NCI-H510A (cell line): ENCODE measurements around the gene SRGAP2C.
"Not testable (repeated sequence)": the region's sequence is repeated elsewhere in the genome, so short reads cannot be mapped to it uniquely, and the experiment has no call there.

Source experiments
- DNase-seq: peaks from one replicate; lab custom pipeline; 2025; lab: John Stamatoyannopoulos, UW

Gene SRGAP2C

GRCh38 chr1:121339611-121340010 lies 154.8 kb downstream of the SRGAP2C start:
- DNase-seq: not testable (repeated sequence)

GRCh38 chr1:121343311-121343906 lies 158.6 kb downstream of the SRGAP2C start:
- DNase-seq: not testable (repeated sequence)

- not testable (repeated sequence) for DNase-seq
Observed at GRCh38 chr1:121344355-121344754, 159.6 kb downstream of the SRGAP2C start.

GRCh38 chr1:121346654-121347053 lies 161.9 kb downstream of the SRGAP2C start:
- not testable (repeated sequence) for DNase-seq

GRCh38 chr1:121347476-121347875 lies 162.7 kb downstream of the SRGAP2C start:
- not testable (repeated sequence) for DNase-seq

- DNase-seq: not testable (repeated sequence)
Observed at GRCh38 chr1:121348115-121348514, 163.3 kb downstream of the SRGAP2C start.

GRCh38 chr1:121349332-121349967 lies 164.7 kb downstream of the SRGAP2C start:
- DNase-seq: not testable (repeated sequence)

- not testable (repeated sequence) for DNase-seq
Observed at GRCh38 chr1:121355711-121356420, 171.1 kb downstream of the SRGAP2C start.

GRCh38 chr1:121356819-121357218 lies 172.0 kb downstream of the SRGAP2C start:
- DNase-seq: not testable (repeated sequence)

- not testable (repeated sequence) for DNase-seq
Observed at GRCh38 chr1:121360531-121360930, 175.8 kb downstream of the SRGAP2C start.

GRCh38 chr1:121361451-121362233 lies 176.9 kb downstream of the SRGAP2C start:
- not testable (repeated sequence) for DNase-seq

- not testable (repeated sequence) for DNase-seq
Observed at GRCh38 chr1:121362234-121362883, 177.6 kb downstream of the SRGAP2C start.

GRCh38 chr1:121365316-121365715 lies 180.5 kb downstream of the SRGAP2C start:
- DNase-seq: not testable (repeated sequence)

GRCh38 chr1:121365723-121366122 lies 180.9 kb downstream of the SRGAP2C start:
- not testable (repeated sequence) for DNase-seq

- not testable (repeated sequence) for DNase-seq
Observed at GRCh38 chr1:121366171-121366570, 181.4 kb downstream of the SRGAP2C start.

GRCh38 chr1:121368910-121369309 lies 184.1 kb downstream of the SRGAP2C start:
- DNase-seq: not testable (repeated sequence)

GRCh38 chr1:121369959-121370358 lies 185.2 kb downstream of the SRGAP2C start:
- DNase-seq: not testable (repeated sequence)

GRCh38 chr1:121374851-121375367 lies 190.1 kb downstream of the SRGAP2C start:
- not testable (repeated sequence) for DNase-seq

- DNase-seq: not testable (repeated sequence)
Observed at GRCh38 chr1:121376986-121377385, 192.2 kb downstream of the SRGAP2C start.

GRCh38 chr1:121378757-121379156 lies 194.0 kb downstream of the SRGAP2C start:
- not testable (repeated sequence) for DNase-seq

- DNase-seq: not testable (repeated sequence)
Observed at GRCh38 chr1:121384754-121385153, 200.0 kb downstream of the SRGAP2C start.
